Glomerular endothelial cell (primary cell): Measurements from ENCODE around the gene MRPL11. TPM values are rescaled to one million over a fixed set of nuclear protein-coding genes. Genes with fewer than 3 reads are reported as not detected.
"Not testable (repeated sequence)": the region's sequence is repeated elsewhere in the genome, so short reads cannot be mapped to it uniquely, and the experiment has no call there.

Experiments used
- DNase-seq: peaks from one replicate; pipeline ENCODE4 v3.0.0-alpha.2; 2011; ENCODE audit warnings: low read depth, low spot score; ENCODE audit errors: extremely low read depth
- total RNA-seq: library from RNA; depleted of rRNA; stranded (reverse); fragments of >200 nt; gene quantifications from 2 replicates; pipeline ENCODE4 v1.2.3, GENCODE V29; 2015

Gene MRPL11
- total RNA-seq, 1 donor from 2014 or later = 30.1 TPM

DNA sequence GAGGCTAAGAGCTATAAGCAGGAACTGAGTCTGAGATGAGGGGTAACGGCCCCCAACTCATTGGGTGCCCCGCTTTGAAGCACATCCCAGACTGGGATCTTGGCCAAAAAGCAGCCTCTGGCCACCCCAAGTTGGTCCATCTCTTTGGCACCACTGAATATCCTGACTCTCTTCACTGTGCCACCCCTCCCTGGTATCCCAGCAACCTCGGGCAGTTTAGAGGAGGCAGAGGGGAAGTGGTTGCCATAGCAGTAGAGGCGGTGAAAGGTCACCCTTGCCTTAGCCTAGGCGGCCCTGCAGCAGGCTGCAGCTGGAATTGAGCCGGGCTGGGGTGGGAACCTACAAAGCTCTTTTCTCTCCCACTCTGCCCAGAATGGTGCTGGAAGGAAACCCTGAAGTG lies 29.1 kb upstream of the MRPL11 start:
- no peak for DNase-seq

DNA sequence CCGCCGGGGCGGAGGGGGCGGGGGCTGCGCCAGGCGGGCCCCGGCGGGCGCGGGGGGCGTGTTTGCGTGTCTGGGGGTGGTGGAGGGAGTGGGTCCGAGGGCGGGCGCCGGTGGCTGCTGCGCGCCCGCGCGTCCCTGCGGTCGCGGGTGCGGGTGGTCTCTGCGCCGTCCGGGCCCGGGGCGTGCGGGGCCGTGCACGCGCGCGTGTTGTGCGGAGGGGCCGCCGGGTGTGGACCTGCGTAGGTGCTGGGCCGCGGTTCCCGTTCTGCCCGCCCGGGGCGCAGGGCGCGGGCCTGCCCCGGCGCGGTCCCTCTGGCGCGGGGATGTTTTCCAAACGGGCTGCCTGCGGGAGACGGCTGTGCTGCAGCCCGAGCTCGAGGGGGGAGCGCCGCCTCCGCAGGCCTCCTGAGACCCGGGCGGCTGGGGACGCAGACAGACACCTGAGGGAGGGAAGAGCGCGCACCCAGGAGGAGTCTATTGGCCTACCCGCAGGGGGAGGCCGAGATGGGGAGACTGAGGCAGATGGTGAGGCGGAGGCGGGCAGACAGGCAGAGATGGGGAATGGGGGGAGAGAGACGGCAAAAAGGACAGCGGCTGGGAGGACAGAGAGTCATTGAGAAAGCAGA lies 28.5 kb upstream of the MRPL11 start:
- no peak for DNase-seq

DNA sequence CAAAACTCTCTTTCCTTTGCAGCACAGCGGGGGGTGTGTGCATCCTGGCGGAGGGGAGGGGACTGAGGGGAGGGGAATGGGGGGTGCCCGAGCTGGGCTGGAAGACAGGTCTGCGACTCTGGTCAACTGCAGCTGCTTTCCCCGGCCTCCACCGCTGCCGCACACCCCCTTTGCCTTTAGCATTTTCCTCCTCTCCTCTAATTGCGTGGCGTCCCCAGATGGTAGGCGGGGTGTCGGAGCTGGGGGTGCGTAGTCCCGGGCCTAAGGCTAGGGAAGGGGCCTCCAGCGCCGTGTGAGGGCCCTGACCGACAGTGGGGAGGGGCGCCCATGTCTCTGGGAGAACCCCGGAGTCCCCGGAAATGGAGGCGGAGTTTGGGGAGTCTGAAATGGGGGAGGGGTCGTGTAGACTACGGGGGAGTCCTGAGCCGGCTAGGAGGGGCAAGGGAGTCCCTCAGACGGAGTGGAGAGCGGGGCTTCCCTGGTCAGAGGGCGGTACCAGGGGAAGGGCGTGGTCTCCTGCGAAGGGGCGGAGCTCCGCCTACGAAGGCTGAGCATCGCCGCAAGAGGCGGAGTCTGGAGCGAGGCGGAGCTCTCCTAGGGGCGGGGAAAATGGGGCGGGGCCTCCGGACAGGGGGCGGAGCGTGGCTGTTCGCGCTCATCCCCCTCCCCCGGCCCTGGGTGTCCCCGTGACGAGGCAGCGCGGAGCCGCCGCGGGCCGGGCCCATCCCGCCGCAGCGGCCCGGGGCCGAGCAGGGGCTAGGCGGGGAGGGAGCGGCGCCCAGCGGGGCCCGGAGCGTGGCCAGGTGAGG lies 27.8 kb upstream of the MRPL11 start, which contains the start of gene PELI3:
Gene PELI3, plus strand, starts transcription at position 681 of the 809 bp plus-strand sequence. CDS start 1,224 bp downstream, outside the sequence.
- peak; percentile 31 for DNase-seq

DNA sequence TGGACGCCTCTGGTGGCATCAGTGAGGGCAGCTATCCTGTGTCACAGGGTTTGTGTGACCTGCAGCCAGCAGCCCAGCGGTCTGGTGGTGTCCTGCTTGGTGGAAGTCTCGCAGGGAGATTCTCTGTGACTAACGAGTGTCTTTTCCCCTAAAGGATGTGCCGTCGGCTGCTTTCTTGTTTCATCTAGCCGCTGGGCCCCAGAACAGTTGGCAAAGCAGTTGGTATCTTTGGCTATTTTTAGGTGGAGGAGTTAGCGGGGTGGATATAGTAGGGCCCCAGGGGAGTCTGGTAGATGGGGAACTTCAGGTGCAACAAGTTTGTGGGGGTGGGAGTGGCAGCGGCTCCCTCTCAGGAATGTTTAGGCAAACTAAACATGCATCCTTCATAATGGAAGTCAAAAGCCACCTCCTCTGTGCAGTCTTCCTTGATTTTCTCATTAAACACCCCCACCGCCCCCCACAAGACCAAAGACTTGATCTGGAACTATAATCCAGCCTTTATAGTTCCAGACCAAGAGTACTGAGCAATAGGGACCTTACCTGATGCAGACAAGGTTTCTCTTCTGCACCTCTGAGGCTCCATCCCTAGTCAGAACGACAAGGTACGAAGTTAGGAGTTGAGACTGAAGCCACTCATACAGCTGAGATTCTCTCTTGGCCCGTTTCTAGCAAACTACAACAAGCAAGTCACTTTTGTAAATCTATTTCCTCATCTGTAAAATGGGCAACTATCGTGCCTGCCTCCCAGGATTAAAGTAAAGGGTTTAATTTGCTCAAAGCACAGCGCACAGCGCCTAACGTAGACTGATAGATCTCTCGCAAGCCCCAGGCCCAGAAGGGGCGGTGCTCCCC lies 27.0 kb upstream of the MRPL11 start:
- no peak for DNase-seq

DNA sequence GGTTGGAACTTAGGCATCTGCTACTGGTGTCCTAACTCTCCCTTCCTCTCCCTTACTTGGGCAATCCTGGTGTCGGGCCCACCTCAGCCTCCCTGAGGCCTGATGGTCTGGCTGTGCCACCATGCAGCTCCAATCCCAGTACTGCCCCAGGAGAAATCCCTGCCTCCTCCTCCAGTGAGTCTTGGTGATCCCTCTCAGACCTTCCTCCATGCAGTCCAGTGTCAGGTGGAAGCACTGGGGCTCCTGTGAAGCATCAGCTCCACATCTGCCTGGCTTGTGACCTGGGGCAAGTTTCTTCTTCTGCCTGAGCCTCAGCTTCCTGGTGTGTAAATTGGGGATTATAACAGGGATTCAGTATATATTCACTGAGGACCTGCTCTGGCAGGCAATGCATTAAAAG lies 26.3 kb upstream of the MRPL11 start:
- DNase-seq = no peak

DNA sequence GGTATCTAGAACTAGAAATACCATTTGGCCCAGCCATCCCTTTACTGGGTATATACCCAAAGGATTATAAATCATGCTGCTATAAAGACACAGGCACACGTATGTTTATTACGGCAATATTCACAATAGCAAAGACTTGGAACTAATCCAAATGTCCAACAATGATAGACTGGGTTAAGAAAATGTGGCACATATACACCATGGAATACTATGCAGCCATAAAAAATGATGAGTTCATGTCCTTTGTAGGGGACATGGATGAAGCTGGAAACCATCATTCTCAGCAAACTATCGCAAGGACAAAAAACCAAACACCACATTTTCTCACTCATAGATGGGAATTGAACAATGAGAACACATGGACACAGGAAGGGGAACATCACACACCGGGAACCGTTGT lies 25.5 kb upstream of the MRPL11 start:
- DNase-seq = not testable (repeated sequence)

DNA sequence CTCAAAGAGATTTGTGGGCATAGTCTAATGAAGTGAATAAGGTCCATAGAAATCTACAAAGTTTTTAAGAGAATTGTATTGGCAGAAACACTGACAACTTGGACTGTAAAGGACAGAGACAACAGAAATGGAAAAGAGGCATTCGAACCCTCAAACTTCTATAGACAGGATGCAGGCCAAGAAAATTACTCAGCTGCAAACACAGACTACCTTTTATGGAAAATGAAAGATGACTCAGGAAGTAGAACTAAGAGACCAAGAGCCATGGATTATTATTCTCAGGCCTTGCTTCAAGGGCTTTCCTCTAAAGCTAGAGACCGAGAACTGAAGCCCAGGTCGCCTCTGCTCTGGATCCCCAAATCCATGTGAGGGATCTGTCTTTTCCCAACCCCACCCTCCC lies 24.3 kb upstream of the MRPL11 start:
- DNase-seq = no peak

DNA sequence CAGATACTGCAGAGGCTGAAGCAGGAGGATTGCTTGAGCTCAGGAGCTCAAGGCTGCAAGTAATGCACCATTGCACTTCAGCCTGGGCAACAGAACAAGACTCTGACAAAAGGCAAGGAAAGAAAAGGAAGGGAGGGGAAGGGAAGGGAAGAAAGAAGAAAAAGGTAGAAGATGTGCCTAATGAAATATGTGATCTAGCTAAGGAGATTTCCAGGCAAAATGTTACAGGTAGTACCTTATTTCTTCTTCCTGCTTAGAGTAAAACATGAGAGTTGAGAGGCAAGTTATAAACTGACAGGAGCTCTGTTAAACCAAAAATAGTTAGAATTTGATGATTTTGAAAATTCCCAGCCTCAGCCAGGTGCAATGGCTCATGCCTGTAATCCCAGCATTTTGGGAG lies 23.4 kb upstream of the MRPL11 start:
- DNase-seq = no peak

DNA sequence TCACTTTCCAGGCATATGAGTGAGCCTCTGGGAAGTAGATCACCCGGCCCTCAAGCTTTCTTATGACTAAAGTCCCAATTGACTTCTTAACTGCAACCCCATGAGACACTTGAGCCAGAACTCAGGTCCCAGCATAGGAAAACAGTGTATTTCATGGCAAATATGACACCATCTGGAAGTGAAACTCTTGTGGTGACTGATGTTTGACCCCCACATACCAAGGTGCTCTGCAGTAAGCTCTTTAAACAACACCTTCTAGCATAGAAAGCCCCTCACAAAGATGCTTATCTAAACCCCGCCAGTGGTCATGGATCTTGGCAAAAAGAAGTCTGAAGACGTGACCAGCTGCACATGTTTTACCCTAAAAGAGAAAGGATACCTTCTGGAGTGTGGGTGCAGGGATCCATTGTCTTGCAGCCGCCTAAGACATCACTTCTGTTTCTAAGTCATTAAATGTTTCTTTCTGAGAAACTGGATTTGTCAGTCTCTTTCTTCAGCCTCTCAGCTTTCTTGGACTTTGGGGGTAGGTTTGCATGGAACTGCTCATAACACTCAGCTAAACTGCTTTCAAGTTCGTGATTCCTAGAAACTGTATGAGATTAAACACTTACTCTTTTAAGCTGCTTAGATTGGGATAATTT lies 20.6 kb upstream of the MRPL11 start:
- DNase-seq = no peak

DNA sequence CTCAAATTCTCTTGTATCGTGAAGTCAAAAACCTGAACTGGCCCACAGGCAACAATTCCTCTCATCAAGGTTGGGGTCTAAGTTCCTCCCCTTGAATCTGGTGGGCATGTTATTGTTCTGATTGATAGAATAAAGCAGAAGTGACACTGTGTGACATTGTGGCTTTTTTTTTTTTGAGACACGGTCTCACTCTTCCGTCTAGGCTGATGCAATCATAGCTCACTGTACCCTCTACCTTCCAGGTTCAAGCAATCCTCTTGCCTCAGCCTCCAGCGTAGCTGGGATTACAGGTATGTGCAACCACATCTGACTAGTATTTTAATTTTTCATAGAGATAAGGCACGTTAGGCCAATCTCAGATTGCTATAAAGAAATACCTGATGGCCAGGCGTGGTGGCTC lies 19.2 kb upstream of the MRPL11 start:
- no peak for DNase-seq

DNA sequence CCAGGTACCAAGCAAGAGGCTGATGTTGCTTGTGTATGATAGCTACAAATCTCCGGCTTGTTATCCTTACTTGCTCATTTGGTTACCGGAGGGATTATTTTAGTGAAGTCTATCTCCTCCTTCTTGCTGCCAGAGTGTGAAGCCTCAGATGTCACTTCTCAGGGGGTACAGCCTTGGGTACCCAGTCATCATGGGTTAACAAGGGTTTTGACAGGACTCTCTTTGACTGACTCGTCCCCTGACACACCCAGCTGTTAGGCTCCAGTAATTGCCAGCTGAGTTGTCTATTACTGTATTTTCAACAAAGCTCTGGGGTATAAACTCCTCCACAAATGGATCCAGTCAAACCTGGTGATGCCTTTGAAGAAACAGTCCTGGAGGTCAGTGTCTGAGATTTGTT lies 16.2 kb upstream of the MRPL11 start:
- DNase-seq = no peak

DNA sequence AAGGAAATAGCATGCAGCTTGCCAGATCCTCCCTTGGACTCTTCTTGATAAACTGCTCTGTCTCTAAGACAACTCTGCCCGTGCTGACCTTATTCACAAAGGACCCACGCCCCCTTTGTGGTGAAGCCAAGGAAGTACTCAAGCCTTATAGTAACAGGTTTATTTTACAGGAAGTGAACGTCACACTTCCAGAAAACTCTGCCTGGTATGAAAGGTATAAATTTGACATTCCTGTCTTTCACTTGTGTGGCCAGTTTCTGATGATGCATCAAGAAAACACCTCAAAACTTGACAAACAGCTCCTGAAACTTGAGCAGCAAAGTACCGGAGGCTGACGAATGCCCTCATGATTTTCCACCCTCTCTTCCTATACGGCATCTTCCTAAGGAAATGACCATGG lies 15.6 kb upstream of the MRPL11 start:
- DNase-seq = no peak

DNA sequence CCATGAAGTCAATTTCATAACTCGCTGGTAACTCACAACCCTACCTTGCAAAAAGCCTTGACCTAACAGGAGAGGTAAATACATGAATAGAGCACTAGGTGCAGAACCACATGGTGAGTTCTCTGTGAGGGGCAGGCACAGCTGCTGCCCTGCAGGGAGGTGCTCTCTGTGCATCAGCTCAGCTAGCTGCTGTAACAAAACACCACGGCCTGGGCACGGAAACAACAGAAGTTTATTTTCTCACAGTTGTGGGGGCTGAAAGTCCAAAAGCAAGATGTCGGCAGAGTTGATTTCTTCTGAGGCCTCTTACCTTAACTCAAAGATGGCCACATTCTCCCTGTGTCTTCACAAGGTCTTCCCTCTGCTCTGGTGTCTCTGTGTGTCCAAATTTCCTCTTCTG lies 13.0 kb upstream of the MRPL11 start:
- no peak for DNase-seq

DNA sequence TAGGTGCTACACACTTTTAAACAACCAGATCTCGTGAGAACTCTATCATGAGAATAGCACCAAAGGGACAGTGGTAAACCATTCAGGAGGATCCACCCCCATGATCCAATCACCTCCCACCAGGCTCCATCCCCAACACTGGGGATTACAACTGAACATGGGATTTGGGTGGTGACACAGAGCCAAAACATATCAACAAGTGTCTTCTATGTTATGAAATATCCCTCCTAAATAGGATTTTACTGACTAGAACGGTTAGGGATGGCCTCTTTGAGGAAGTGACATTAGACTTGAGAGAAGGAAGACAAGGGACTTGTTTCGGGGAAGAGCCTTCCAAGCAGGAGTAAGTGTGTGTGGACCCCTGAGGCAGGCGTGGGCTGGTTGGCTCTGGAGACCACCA lies 11.9 kb upstream of the MRPL11 start:
- no peak for DNase-seq

DNA sequence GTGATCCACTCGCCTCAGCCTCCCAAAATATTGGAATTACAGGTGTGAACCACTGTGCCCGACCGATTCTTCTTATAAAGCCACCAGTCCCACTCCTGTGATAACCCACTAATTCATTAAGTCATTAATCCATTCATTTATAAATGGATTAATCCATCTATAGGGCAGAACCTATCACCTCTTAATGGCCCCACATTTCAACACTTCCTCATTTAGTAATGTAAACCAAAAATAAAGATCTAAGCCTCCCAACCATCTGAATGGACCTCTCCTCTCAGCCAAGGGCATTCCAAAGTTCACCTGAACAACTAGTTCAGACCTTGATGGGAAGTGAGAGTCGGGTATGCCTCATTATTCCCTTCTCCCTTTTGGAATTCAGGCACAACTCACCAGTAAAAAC lies 9.9 kb upstream of the MRPL11 start:
- DNase-seq = no peak

DNA sequence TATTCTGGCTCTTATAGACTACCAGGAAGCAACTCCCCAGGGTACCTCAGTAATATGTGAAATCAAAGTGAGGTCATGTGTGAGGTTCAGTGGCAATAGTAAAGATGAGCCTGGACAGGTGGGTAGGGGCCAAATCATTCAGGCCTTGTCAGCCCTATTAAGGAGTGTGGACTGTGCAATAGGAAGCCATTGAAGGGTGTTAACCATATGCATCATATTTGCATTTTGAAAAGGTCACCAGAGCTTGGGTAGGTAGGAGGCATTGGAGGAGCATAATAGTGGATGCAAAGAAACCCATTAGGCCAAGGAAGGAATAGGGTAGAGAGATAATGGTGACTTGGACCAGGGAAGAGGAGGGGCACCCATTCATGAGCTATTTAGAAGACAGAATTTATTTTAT lies 8.4 kb upstream of the MRPL11 start:
- DNase-seq = no peak

DNA sequence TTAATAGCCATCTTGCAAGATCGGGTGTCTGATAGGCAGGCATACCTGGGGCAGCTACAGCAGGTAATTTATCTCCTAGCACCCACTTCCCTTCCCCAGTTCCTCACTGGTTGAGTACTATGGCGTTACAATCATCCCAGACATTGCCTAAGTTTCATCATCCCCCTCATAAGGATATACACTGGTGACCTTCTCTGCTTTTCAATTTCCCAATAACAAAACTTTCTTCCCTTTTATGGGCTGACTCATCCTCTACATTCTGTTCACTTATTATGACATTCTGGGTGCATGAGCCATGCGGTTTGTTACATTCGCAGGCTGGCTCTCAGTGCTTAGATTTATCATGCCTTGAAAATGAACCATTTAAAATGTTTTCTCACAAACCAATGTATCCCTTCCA lies 5.0 kb upstream of the MRPL11 start:
- no peak for DNase-seq

DNA sequence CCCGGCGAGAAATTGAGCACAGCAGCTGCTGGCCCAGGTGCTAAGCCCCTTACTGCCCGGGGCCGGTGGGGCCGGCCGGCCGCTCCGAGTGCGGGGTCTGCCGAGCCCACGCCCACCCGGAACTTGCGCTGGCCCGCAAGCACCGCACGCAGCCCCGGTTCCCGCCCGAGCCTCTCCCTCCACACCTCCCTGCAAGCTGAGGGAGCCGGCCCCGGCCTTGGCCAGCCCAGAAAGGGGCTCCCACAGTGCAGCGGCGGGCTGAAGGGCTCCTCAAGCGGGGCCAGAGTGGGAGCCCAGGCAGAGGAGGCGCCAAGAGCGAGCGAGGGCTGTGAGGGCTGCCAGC lies 2.3 kb upstream of the MRPL11 start:
- not testable (repeated sequence) for DNase-seq

DNA sequence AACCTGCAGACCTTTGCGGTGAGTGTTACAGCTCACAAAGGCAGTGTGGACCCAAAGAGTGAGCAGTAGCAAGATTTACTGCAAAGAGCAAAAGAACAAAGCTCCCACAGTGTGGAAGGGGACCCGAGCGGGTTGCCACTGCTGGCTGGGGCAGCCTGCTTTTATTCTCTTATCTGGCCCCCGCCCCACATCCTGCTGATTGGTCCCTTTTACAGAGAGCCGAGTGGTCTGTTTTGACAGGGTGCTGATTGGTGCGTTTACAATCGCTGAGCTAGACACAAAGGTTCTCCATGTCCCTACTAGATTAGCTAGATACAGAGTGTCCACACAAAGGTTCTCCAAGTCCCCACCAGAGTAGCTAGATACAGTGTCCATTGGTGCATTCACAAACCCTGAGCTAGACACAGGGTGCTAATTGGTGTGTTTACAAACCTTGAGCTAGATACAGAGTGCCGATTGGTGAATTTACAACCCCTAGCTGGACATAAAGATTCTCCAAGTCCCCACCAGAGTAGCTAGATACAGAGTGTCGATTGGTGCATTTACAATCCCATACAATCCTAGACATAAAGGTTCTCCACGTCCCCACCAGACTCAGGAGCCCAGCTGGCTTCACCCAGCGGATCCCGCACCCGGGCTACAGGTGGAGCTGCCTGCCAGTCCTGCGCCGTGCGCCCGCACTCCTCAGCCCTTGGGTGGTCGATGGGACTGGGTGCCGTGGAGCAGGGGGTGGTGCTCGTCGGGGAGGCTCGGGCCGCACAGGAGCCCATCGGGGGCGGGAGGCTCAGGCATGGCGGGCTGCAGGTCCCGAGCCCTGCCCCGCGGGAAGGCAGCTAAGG lies 1.7 kb upstream of the MRPL11 start:
- DNase-seq = not testable (repeated sequence)

DNA sequence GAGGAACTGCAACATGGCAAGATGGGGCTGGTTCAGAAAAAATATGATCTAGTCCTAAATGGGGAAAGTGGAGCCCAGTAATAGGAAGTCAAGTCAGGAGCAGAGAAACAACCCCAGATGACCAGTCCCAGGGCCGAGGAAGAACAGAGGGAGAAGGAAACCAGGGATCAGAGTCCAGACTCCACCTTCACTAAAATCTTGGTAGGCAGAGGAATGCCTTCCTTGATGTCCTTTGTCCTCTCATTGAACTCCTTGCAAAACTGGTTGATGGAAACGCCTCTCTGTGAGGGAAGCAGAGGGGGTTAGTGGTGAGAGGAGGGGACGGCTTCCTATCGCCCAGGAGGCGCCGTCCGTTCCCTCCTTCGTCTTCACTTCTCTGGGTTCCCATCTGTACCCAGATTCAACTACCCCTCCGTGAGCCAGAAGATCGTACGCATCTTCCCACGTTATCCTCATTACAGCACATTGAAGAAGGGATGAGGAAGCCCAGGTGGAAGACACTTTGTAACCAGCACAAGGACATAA lies 607 bp downstream of the MRPL11 start:
- DNase-seq = no peak
